ENCODE results near the gene KCNG1.

- TF ChIP-seq CTCF (IDR thresholded peaks at IDR 0.05) (no peak), ZFX (IDR thresholded peaks at IDR 0.05; ENCODE audit: borderline replicate concordance) (no peak)
These were observed 1.6 kb downstream of the KCNG1 start for GRCh38 chr20:51021067-51022025.

Measured in 22Rv1 (cell line).